GM12878 (cell line): ENCODE results near the gene PEX5. TPM values are rescaled to one million over a fixed set of nuclear protein-coding genes. Genes with fewer than 3 reads are reported as not detected.

Experiments used
- ATAC-seq: fragments of 200-7000 bp; cut with Tn5 transposase; 3 replicates; pipeline ENCODE4 v1.9.1; 2020; ENCODE audit warnings: mild to moderate bottlenecking, moderate library complexity
- BruUV-seq: library from RNA; stranded (reverse); fragments of 400-500 nt; replicated peaks from 2 replicates; lab custom pipeline; 2021; lab: Mats Ljungman, UMichigan
- CTCF ChIA-PET: fragments of 300-600 bp; sonication (Branson Sonifier 250); formaldehyde crosslinking; extraction: SDS; loops from one replicate; lab custom pipeline; 2021; ENCODE audit warnings: inconsistent platforms; lab: Yijun Ruan, JAX
- POLR2A ChIA-PET: fragments of 350-600 bp; formaldehyde crosslinking; extraction: SDS; loops from one replicate; lab custom pipeline; 2021; ENCODE audit warnings: inconsistent platforms; lab: Charles Lee
- RAD21 ChIA-PET: fragments of 300-600 bp; sonication (Branson Sonifier 250); formaldehyde crosslinking; loops from one replicate; lab custom pipeline; 2023; ENCODE audit warnings: antibody characterized with exemption; ENCODE audit not compliant: unreplicated experiment; lab: Charles Lee
- SMC1A ChIA-PET: fragments of 300-600 bp; sonication (Branson Sonifier 250); formaldehyde crosslinking; loops from one replicate; lab custom pipeline; 2023; ENCODE audit not compliant: unreplicated experiment, uncharacterized antibody; lab: Charles Lee
- DNase-seq: peaks from one replicate; pipeline ENCODE4 v3.0.0-alpha.2; 2011; ENCODE audit warnings: low read depth, low spot score
- FAIRE-seq: peaks from 3 replicates; lab custom pipeline; 2011; peaks lifted over from hg19 to GRCh38; lab: Jason Lieb, UNC
- H2AFZ ChIP-seq: 2 replicates; pipeline ENCODE4 v1.6.0; 2011; ENCODE audit warnings: low read depth, low read length, control low read depth; ENCODE audit not compliant: control insufficient read depth
- H3K27ac ChIP-seq: 2 replicates; pipeline ENCODE4 v1.5.1; 2011; ENCODE audit warnings: control low read depth; ENCODE audit not compliant: control insufficient read depth, insufficient read depth
- H3K27me3 ChIP-seq, 2 experiments: replicated peaks in 1 of 2; 2 replicates each; pipeline versions ENCODE4 v1.6.0 to v1.6.1; 2011; ENCODE audit warnings: low read length in 1 of 2; ENCODE audit not compliant: control insufficient read depth in 2 of 2, insufficient read depth in 2 of 2
- H3K36me3 ChIP-seq, 2 experiments: 2 replicates each; pipeline ENCODE4 v1.5.1; 2011; ENCODE audit warnings: low read length in 1 of 2; ENCODE audit not compliant: control insufficient read depth in 2 of 2, insufficient read depth in 2 of 2
- H3K4me1 ChIP-seq: 2 replicates; pipeline ENCODE4 v1.6.1; 2011; ENCODE audit warnings: mild to moderate bottlenecking, low read length, moderate library complexity, mixed read lengths; ENCODE audit not compliant: control insufficient read depth, insufficient read depth
- H3K4me2 ChIP-seq: 2 replicates; pipeline ENCODE4 v1.6.0; 2011; ENCODE audit warnings: control low read depth; ENCODE audit not compliant: control insufficient read depth, insufficient read depth
- H3K4me3 ChIP-seq: fragments of 200-600 bp; sonication (generic); 2 replicates; pipeline ENCODE4 v1.5.1; 2016
- H3K79me2 ChIP-seq: 2 replicates; pipeline ENCODE4 v1.6.0; 2011; ENCODE audit warnings: low read length; ENCODE audit not compliant: control insufficient read depth, insufficient read depth
- H3K9ac ChIP-seq: 2 replicates; pipeline ENCODE4 v1.8.0; 2011; ENCODE audit warnings: low read length, control low read depth, mixed read lengths; ENCODE audit not compliant: control insufficient read depth, insufficient read depth
- H3K9me3 ChIP-seq: replicated peaks from 3 replicates; pipeline ENCODE4 v1.5.1; 2011; ENCODE audit warnings: mild to moderate bottlenecking, low read length; ENCODE audit not compliant: control insufficient read depth, insufficient read depth
- H4K20me1 ChIP-seq: 2 replicates; pipeline ENCODE4 v1.6.0; 2011; ENCODE audit not compliant: control insufficient read depth, insufficient read depth
- CTCF ChIP-seq, 3 experiments: IDR thresholded peaks in 2 of 3; conservative IDR thresholded peaks in 1 of 3; 2 replicates each; pipeline ENCODE4 v1.5.1; 2011; ENCODE audit warnings: low read depth in 3 of 3, low read length in 3 of 3, mild to moderate bottlenecking in 3 of 3, control low read depth in 2 of 3, moderate library complexity in 2 of 3, inconsistent platforms in 1 of 3, mixed read lengths in 1 of 3; ENCODE audit not compliant: control insufficient read depth in 2 of 3, insufficient read depth in 1 of 3; ENCODE audit errors: extremely low read depth in 1 of 3
- EZH2 ChIP-seq: IDR thresholded peaks from 2 replicates; pipeline ENCODE4 v1.6.1; 2012; ENCODE audit warnings: low read depth, mild to moderate bottlenecking, control low read depth, inconsistent platforms, low read length, borderline replicate concordance; ENCODE audit not compliant: control insufficient read depth
- HCFC1 ChIP-seq: fragments of 150-350 bp; IDR thresholded peaks from 2 replicates; pipeline ENCODE4 v1.6.1; 2014; ENCODE audit warnings: low read length
- PKNOX1 ChIP-seq: fragments of 450-650 bp; IDR thresholded peaks from 2 replicates; pipeline ENCODE4 v1.6.1; 2016; ENCODE audit warnings: mild to moderate bottlenecking
- RAD21 ChIP-seq: IDR thresholded peaks from 2 replicates; pipeline ENCODE4 v1.6.1; 2011; ENCODE audit warnings: mild to moderate bottlenecking, low read depth, low read length, moderate library complexity; ENCODE audit not compliant: insufficient read depth
- SMC3 ChIP-seq: IDR thresholded peaks from 2 replicates; pipeline ENCODE4 v1.6.1; 2011; ENCODE audit warnings: low read length, improper control_type of control experiment, borderline replicate concordance
- SUZ12 ChIP-seq: fragments of 200-600 bp; sonication (generic); IDR thresholded peaks from one replicate; pipeline ENCODE4 v1.6.1; 2018; ENCODE audit warnings: antibody characterized with exemption, mild to moderate bottlenecking; ENCODE audit not compliant: unreplicated experiment
- TCF12 ChIP-seq: IDR thresholded peaks from 2 replicates; pipeline ENCODE4 v1.6.1; 2011; ENCODE audit warnings: low read depth, mild to moderate bottlenecking, low read length
- YY1 ChIP-seq: IDR thresholded peaks from 2 replicates; pipeline ENCODE4 v1.6.1; 2011; ENCODE audit warnings: low read depth, mild to moderate bottlenecking, low read length
- WGBS: methylation state at CpG from one replicate; pipeline ENCODE4 v1.1.6; 2016; ENCODE audit warnings: low lambda C conversion rate; ENCODE audit not compliant: insufficient replicate concordance, insufficient coverage; ENCODE audit errors: missing lambda C conversion rate; 5-methylcytosine and 5-hydroxymethylcytosine counted together
- in situ Hi-C: fragments of 300-500 bp; cut with MboI; formaldehyde crosslinking; loops from 9 replicates; pipeline ENCODE4 v1.14.3; 2018; ENCODE audit warnings: mixed read lengths
- intact Hi-C: fragments of 100-400 bp; cut with micrococcal nuclease; formaldehyde crosslinking; loops from one replicate; pipeline ENCODE4 v1.14.2; 2022; ENCODE audit not compliant: unreplicated experiment
- polyA plus RNA-seq, 11 experiments: library from polyadenylated mRNA; depleted of rRNA in 4 of 11; unstranded in 6 of 11; stranded (reverse) in 5 of 11; fragments of >200 nt; fragmentation: Nextera tagmentation in 4 of 11; fragmentation: Illumina TruSeq in 1 of 11; extraction: Ambion mirVana in 4 of 11; extraction: Trizol in 1 of 11; gene quantifications; 1 replicate in 1 of 11; 2 replicates in 10 of 11; pipeline versions ENCODE4 v1.2.1 to v1.2.3, GENCODE V29; 2011 to 2016; ENCODE audit warnings: inconsistent platforms in 2 of 11, missing spikeins in 2 of 11, low read depth in 1 of 11
- total RNA-seq, 4 experiments: library from RNA; depleted of rRNA in 3 of 4; stranded (reverse); fragments of >200 nt in 3 of 4; fragmentation: Illumina TruSeq in 1 of 4; extraction: Trizol in 1 of 4; gene quantifications; 2 replicates each; pipeline versions ENCODE4 v1.2.1 to v1.2.3, GENCODE V29; 2013 to 2021

The PEX5 gene
- total and polyA plus RNA-seq, 10 of the 15 experiments (the other 5 are each of a cell fraction or from before 2014, with no cell fraction given), result 1.3 to 31.9 (median 13.1) TPM

- ChIA-PET RAD21 (interaction anchor here (1.1 kb wide), 1 partner anchor 419 kb away, joined by 3 read pairs; no protein-coding TSS in a partner anchor), CTCF (interaction anchor here (1.0 to 2.8 kb wide), 5 partner anchors 240 to 424 kb away, joined by 4 to 23 read pairs (median 7); no protein-coding TSS in a partner anchor), POLR2A (no interaction called here), SMC1A (interaction anchor here (0.7 to 1.5 kb wide), 8 partner anchors 11 to 422 kb away, joined by 3 to 6 read pairs (median 3); no protein-coding TSS in a partner anchor)
- ATAC-seq (peak; percentile 86), FAIRE-seq (peak; percentile 97), DNase-seq (peak; percentile 19)
- Histone ChIP-seq H3K79me2 (no peaks in the 10 kb centered on the region), H3K4me2 (no peak overlapping the region), H4K20me1 (no peaks in the 10 kb centered on the region), H3K27ac (no peak overlapping the region), H3K36me3 (no peaks in the 10 kb centered on the region), H3K27me3 (no peaks in the 10 kb centered on the region), H3K4me1 (no peaks in the 10 kb centered on the region), H3K9me3 (no peaks in the 10 kb centered on the region), H3K9ac (no peak overlapping the region), H3K4me3 (no peak overlapping the region), H2AFZ (no peak overlapping the region)
- TF ChIP-seq HCFC1 (no peak), YY1 (peak; percentile 82), TCF12 (no peak), SUZ12 (no peak), RAD21 (peak; percentile 95), CTCF (IDR thresholded peaks at IDR 0.05 in 2 of 3, conservative IDR thresholded peaks at IDR 0.05 in 1 of 3; ENCODE audit: control insufficient read depth in 2 of 3, extremely low read depth in 1 of 3, insufficient read depth in 1 of 3, low read depth in 3 of 3, low read length in 3 of 3) (peak; percentile 76 to 95 (median 85)), EZH2 (no peak), SMC3 (peak; percentile 99), PKNOX1 (peak; percentile 65; the same call in 1 of the 2 replicates)
- no TSS peak for BruUV-seq
- WGBS, result 2% methylated on average over 3 of the region's 3 CpGs
- intact Hi-C loops, result loop anchor here (1.0 to 5.0 kb wide), 3 partner anchors 153 to 419 kb away; no protein-coding TSS in a partner anchor
- in situ Hi-C loops, result loop anchor here (5.0 kb wide), 2 partner anchors 243 to 413 kb away; no protein-coding TSS in a partner anchor
Observed at GRCh38 chr12:7219599-7220243, 30.2 kb downstream of the PEX5 start.
